Keratinocyte (primary cell): ENCODE results near the gene DUSP6. TPM values are rescaled to one million over a fixed set of nuclear protein-coding genes. Genes with fewer than 3 reads are reported as not detected.

ENCODE experiments used
- DNase-seq: peaks from one replicate; pipeline ENCODE4 v3.0.0-alpha.2; 2011; ENCODE audit warnings: low read depth, missing footprints, low spot score
- FAIRE-seq: peaks from 2 replicates; lab custom pipeline; 2011; peaks lifted over from hg19 to GRCh38; lab: Jason Lieb, UNC
- H2AFZ ChIP-seq: 2 replicates; pipeline ENCODE4 v1.6.0; 2012; ENCODE audit warnings: low read length, control low read depth, inconsistent platforms; ENCODE audit not compliant: control insufficient read depth
- H3K27ac ChIP-seq: 2 replicates; pipeline ENCODE4 v1.5.1; 2011; ENCODE audit warnings: low read length; ENCODE audit not compliant: control insufficient read depth, insufficient read depth
- H3K27me3 ChIP-seq: 3 replicates; pipeline ENCODE4 v1.6.0; 2011; ENCODE audit warnings: low read length; ENCODE audit not compliant: control insufficient read depth, insufficient read depth; ENCODE audit errors: extremely low read depth
- H3K36me3 ChIP-seq, 2 experiments: 2 replicates in 1 of 2; 3 replicates in 1 of 2; pipeline ENCODE4 v1.5.1; 2011; ENCODE audit warnings: low read length in 2 of 2, mild to moderate bottlenecking in 1 of 2; ENCODE audit not compliant: control insufficient read depth in 2 of 2, insufficient read depth in 2 of 2; ENCODE audit errors: extremely low read depth in 1 of 2
- H3K4me1 ChIP-seq: 3 replicates; pipeline ENCODE4 v1.5.1; 2011; ENCODE audit warnings: low read length; ENCODE audit not compliant: control insufficient read depth, insufficient read depth; ENCODE audit errors: extremely low read depth
- H3K4me2 ChIP-seq: 3 replicates; pipeline ENCODE4 v1.6.0; 2011; ENCODE audit warnings: low read depth, low read length; ENCODE audit not compliant: control insufficient read depth, insufficient read depth; ENCODE audit errors: extremely low read depth
- H3K4me3 ChIP-seq, 3 experiments: fragments of 200-600 bp in 1 of 3; sonication (generic) in 1 of 3; 2 replicates in 2 of 3; 3 replicates in 1 of 3; pipeline ENCODE4 v1.5.1; 2011 to 2016; ENCODE audit warnings: low read length in 3 of 3, mild to moderate bottlenecking in 3 of 3, control low read depth in 2 of 3, inconsistent platforms in 1 of 3, low read depth in 1 of 3, mixed read lengths in 1 of 3, mixed run types in 1 of 3, moderate library complexity in 1 of 3; ENCODE audit not compliant: control insufficient read depth in 2 of 3, insufficient read depth in 2 of 3; ENCODE audit errors: extremely low read depth in 1 of 3
- H3K79me2 ChIP-seq: 2 replicates; pipeline ENCODE4 v1.6.0; 2012; ENCODE audit warnings: low read length; ENCODE audit not compliant: control insufficient read depth, insufficient read depth
- H3K9ac ChIP-seq: 3 replicates; pipeline ENCODE4 v1.6.0; 2011; ENCODE audit warnings: low read length; ENCODE audit not compliant: control insufficient read depth, insufficient read depth; ENCODE audit errors: extremely low read depth
- H3K9me1 ChIP-seq: 3 replicates; pipeline ENCODE4 v1.6.0; 2011; ENCODE audit warnings: low read length; ENCODE audit not compliant: control insufficient read depth, insufficient read depth; ENCODE audit errors: extremely low read depth
- H3K9me3 ChIP-seq: 2 replicates; pipeline ENCODE4 v1.5.1; 2012; ENCODE audit warnings: low read depth, low read length; ENCODE audit not compliant: control insufficient read depth
- H4K20me1 ChIP-seq: 3 replicates; pipeline ENCODE4 v1.6.0; 2011; ENCODE audit warnings: low read length; ENCODE audit not compliant: control insufficient read depth, insufficient read depth; ENCODE audit errors: extremely low read depth
- CTCF ChIP-seq, 3 experiments: IDR thresholded peaks in 1 of 3; conservative IDR thresholded peaks in 1 of 3; optimal IDR thresholded peaks in 1 of 3; 2 replicates in 2 of 3; 3 replicates in 1 of 3; pipeline versions ENCODE3 to v1.5.1; 2011; ENCODE audit warnings: low read length in 3 of 3, mild to moderate bottlenecking in 3 of 3, moderate library complexity in 2 of 3, control low read depth in 1 of 3, inconsistent platforms in 1 of 3; ENCODE audit not compliant: insufficient read depth in 2 of 3; ENCODE audit errors: extremely low read depth in 1 of 3
- EZH2 ChIP-seq: IDR thresholded peaks from one replicate; pipeline ENCODE4 v1.6.1; 2012; ENCODE audit warnings: inconsistent platforms, mild to moderate bottlenecking, low read length, moderate library complexity
- dilution Hi-C: fragments of 300-500 bp; cut with MboI; formaldehyde crosslinking; loops from one replicate; pipeline ENCODE4 v1.7.0; 2020; ENCODE audit warnings: low sequenced_read_pairs; ENCODE audit not compliant: extremely low pct_ligation_motif_present
- polyA plus RNA-seq, 5 experiments: library from polyadenylated mRNA; depleted of rRNA in 3 of 5; stranded (reverse) in 3 of 5; stranded (forward) in 1 of 5; unstranded in 1 of 5; fragments of >200 nt; gene quantifications; 1 replicate in 1 of 5; 2 replicates in 3 of 5; 3 replicates in 1 of 5; pipeline versions ENCODE4 v1.2.1 to v1.2.3, GENCODE V29; 2011 to 2012; ENCODE audit warnings: missing spikeins in 2 of 5, low read depth in 1 of 5, low replicate concordance in 1 of 5

Gene DUSP6
- polyA plus RNA-seq, 1 donor (not counting 4 experiments of a cell fraction or from before 2014, with no cell fraction given): 221 TPM

GRCh38 chr12:89364058-89364457 is 11.8 kb upstream of the DUSP6 start:
- DNase-seq (no peak), FAIRE-seq (no peak)
- H3K4me1 ChIP-seq: peaks cover 24% of the 10 kb centered on the region
- H3K9me1 ChIP-seq: no peaks in the 10 kb centered on the region
- H3K9ac ChIP-seq: no peak overlapping the region
- dilution Hi-C loops: no loop called here
- no peaks in the 10 kb centered on the region for H3K9me3 ChIP-seq
- H3K79me2 ChIP-seq: no peaks in the 10 kb centered on the region
- no peak for TF ChIP-seq EZH2
- TF ChIP-seq CTCF (optimal IDR thresholded peaks at IDR 0.05 in 1 of 3, IDR thresholded peaks at IDR 0.05 in 1 of 3, conservative IDR thresholded peaks at IDR 0.05 in 1 of 3; ENCODE audit: extremely low read depth in 1 of 3, insufficient read depth in 2 of 3, low read length in 3 of 3): no peak
- no peaks in the 10 kb centered on the region for H3K27me3 ChIP-seq
- H3K4me2 ChIP-seq: no peak overlapping the region
- no peaks in the 10 kb centered on the region for H3K36me3 ChIP-seq
- no peak overlapping the region for H3K4me3 ChIP-seq
- no peak overlapping the region for H3K27ac ChIP-seq
- H2AFZ ChIP-seq: no peak overlapping the region
- H4K20me1 ChIP-seq: no peaks in the 10 kb centered on the region

GRCh38 chr12:89363582-89363981 is 11.3 kb upstream of the DUSP6 start:
- no peaks in the 10 kb centered on the region for H3K9me3 ChIP-seq
- no peak overlapping the region for H3K27ac ChIP-seq
- no peaks in the 10 kb centered on the region for H3K9me1 ChIP-seq
- no peaks in the 10 kb centered on the region for H3K36me3 ChIP-seq
- peaks cover 19% of the 10 kb centered on the region for H3K4me1 ChIP-seq
- FAIRE-seq: no peak
- dilution Hi-C loops: no loop called here
- no peak overlapping the region for H3K4me2 ChIP-seq
- TF ChIP-seq CTCF (optimal IDR thresholded peaks at IDR 0.05 in 1 of 3, IDR thresholded peaks at IDR 0.05 in 1 of 3, conservative IDR thresholded peaks at IDR 0.05 in 1 of 3; ENCODE audit: extremely low read depth in 1 of 3, insufficient read depth in 2 of 3, low read length in 3 of 3) (no peak), EZH2 (no peak)
- H2AFZ ChIP-seq: no peak overlapping the region
- H3K4me3 ChIP-seq: no peak overlapping the region
- H3K27me3 ChIP-seq: no peaks in the 10 kb centered on the region
- H3K9ac ChIP-seq: no peak overlapping the region
- no peak for DNase-seq
- no peaks in the 10 kb centered on the region for H3K79me2 ChIP-seq
- H4K20me1 ChIP-seq: no peaks in the 10 kb centered on the region
